Naive B cell (primary cell): ENCODE results near the gene LKAAEAR1. TPM values are rescaled to one million over a fixed set of nuclear protein-coding genes. Genes with fewer than 3 reads are reported as not detected.
"Not testable (repeated sequence)": the region's sequence is repeated elsewhere in the genome, so short reads cannot be mapped to it uniquely, and the experiment has no call there.

Experiments
- ATAC-seq, 2 donors: fragments of 150-1000 bp; cut with Tn5 transposase; 2 replicates each; pipeline ENCODE4 v1.10.0; 2021; ENCODE audit warnings: low read depth in 2 of 2, mild to moderate bottlenecking in 2 of 2, moderate library complexity in 2 of 2
- DNase-seq: peaks from one replicate; pipeline ENCODE4 v3.0.0; 2022
- H3K27ac Mint-ChIP-seq, 6 donors: one replicate each; pipeline ENCODE4 v1.8.0; 2020 to 2022; ENCODE audit warnings: mild to moderate bottlenecking in 6 of 6, mixed read lengths in 6 of 6, moderate library complexity in 5 of 6, inconsistent platforms in 2 of 6
- H3K27me3 Mint-ChIP-seq, 3 donors: one replicate each; pipeline ENCODE4 v1.8.0; 2021 to 2022; ENCODE audit warnings: mixed read lengths in 3 of 3, mild to moderate bottlenecking in 1 of 3
- H3K36me3 Mint-ChIP-seq, 2 donors: one replicate each; pipeline ENCODE4 v1.8.0; 2020 to 2022; ENCODE audit warnings: mixed read lengths in 2 of 2, inconsistent platforms in 1 of 2, mild to moderate bottlenecking in 1 of 2
- H3K4me1 Mint-ChIP-seq, 3 donors: one replicate each; pipeline ENCODE4 v1.8.0; 2020 to 2022; ENCODE audit warnings: mixed read lengths in 3 of 3, inconsistent platforms in 1 of 3, mild to moderate bottlenecking in 1 of 3, moderate library complexity in 1 of 3
- H3K4me3 Mint-ChIP-seq, 8 donors: one replicate each; pipeline ENCODE4 v1.8.0; 2020 to 2022; ENCODE audit warnings: mild to moderate bottlenecking in 8 of 8, mixed read lengths in 8 of 8, moderate library complexity in 8 of 8, inconsistent platforms in 2 of 8
- H3K9me3 Mint-ChIP-seq, 7 donors: one replicate each; pipeline ENCODE4 v1.8.0; 2020 to 2022; ENCODE audit warnings: mixed read lengths in 7 of 7, mild to moderate bottlenecking in 5 of 7, inconsistent platforms in 2 of 7, moderate library complexity in 1 of 7
- polyA plus RNA-seq, 6 donors: library from polyadenylated mRNA; unstranded; fragments of 300-500 nt; fragmentation: Illumina TruSeq; gene quantifications; one replicate each; pipeline ENCODE4 v1.2.3, GENCODE V29; 2021; ENCODE audit warnings: low read depth in 6 of 6

The LKAAEAR1 gene, protein sequence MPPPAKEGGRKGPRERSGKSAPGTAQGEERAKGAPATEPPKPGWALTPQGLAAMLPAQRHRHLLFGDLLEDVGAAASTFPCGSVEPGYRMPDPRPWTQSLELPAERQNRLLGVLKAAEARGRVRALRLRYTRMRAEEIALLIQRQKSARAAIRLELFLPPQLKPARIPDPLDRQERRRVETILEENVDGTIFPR
- under 1 TPM in 1 of 6 donors, not detected in 5; 0.47 TPM for polyA plus RNA-seq

GRCh38 chr20:64083804-64084684 lies at the start of gene LKAAEAR1:
Gene LKAAEAR1 (minus strand): TSS chr20:64084398. CDS start chr20:64084219, 179 bp downstream.
- ATAC-seq, result no peak
- peaks cover 36 to 47% (median 37%) of the 10 kb centered on the region in 3 donors for H3K4me1 Mint-ChIP-seq

GRCh38 chr20:64131406-64131805 lies 47.2 kb upstream of the LKAAEAR1 start:
- no peaks in the 10 kb centered on the region for H3K4me1 Mint-ChIP-seq
- no peaks in the 10 kb centered on the region for H3K36me3 Mint-ChIP-seq
- DNase-seq, result no peak
- H3K27ac Mint-ChIP-seq, result no peak overlapping the region
- peaks cover 12 to 46% (median 45%) of the 10 kb centered on the region in 3 donors for H3K27me3 Mint-ChIP-seq
- H3K9me3 Mint-ChIP-seq, result peaks cover 0 to 3% (median 0%) of the 10 kb centered on the region in 7 donors
- no peak overlapping the region for H3K4me3 Mint-ChIP-seq
- no peak for ATAC-seq

More at GRCh38 chr20:64083804-64084684, at the start of gene LKAAEAR1:
- Mint-ChIP-seq H3K27me3 (peaks cover 6 to 13% (median 7%) of the 10 kb centered on the region in 3 donors), H3K4me3 (peak within 1 kb of the TSS; percentile 80 to 94 (median 92)), H3K27ac (peak within 1 kb of the TSS in 5 of 6 donors; percentile 59 to 93 (median 72)), H3K9me3 (peaks cover 0 to 7% (median 0%) of the 10 kb centered on the region in 7 donors), H3K36me3 (no peaks in the 10 kb centered on the region)
- DNase-seq, result no peak

GRCh38 chr20:64130876-64131275 lies 46.7 kb upstream of the LKAAEAR1 start:
- Mint-ChIP-seq H3K4me1 (no peaks in the 10 kb centered on the region), H3K27ac (peak overlapping the region in 1 of 6 donors; percentile 19), H3K4me3 (no peak overlapping the region), H3K36me3 (no peaks in the 10 kb centered on the region), H3K27me3 (peaks cover 9 to 41% (median 40%) of the 10 kb centered on the region in 3 donors), H3K9me3 (peaks cover 0 to 3% (median 0%) of the 10 kb centered on the region in 7 donors)
- ATAC-seq (no peak), DNase-seq (no peak)

- Mint-ChIP-seq H3K27me3 (peaks cover 8 to 41% (median 34%) of the 10 kb centered on the region in 3 donors), H3K4me1 (no peaks in the 10 kb centered on the region), H3K27ac (peak overlapping the region in 1 of 6 donors; percentile 15), H3K36me3 (no peaks in the 10 kb centered on the region), H3K4me3 (no peak overlapping the region), H3K9me3 (peaks cover 0 to 3% (median 0%) of the 10 kb centered on the region in 7 donors)
- ATAC-seq (no peak), DNase-seq (no peak)
Measured at GRCh38 chr20:64130271-64130670, 46.1 kb upstream of the LKAAEAR1 start.

DNA sequence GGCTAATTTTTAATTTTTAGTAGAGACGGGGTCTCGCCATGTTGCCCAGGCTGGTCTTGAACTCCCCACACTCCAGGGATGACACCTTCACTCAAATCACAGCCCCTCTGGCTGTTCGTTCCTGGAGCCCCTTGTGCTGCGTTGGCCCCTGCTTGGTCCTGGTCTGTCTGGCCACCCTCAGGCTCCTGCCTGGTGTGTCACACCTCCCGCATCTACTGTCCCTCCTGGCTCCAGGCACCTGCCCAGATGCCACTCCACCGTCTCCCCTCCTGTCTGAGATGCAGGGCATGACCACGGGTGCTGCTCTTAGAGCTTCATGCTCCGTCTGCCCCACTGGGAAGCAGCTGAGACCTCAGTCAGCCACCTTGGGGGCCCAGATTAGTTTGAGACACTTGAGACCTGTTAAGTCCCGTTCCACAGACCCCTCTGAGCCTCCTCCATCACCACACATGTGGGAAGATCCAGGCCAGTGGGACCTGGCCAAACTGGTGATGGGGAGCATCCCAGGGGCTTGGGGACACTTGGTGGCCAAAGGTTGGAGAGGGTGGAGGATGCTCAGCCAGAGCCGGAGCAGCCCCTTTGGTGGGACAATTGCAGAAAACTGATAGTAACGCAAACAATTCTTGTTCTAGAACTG lies 45.1 kb upstream of the LKAAEAR1 start:
- ATAC-seq, result no peak
- no peak for DNase-seq
- Mint-ChIP-seq H3K4me1 (no peaks in the 10 kb centered on the region), H3K36me3 (no peaks in the 10 kb centered on the region), H3K27me3 (peaks cover 6 to 42% (median 33%) of the 10 kb centered on the region in 3 donors), H3K4me3 (no peak overlapping the region), H3K9me3 (peaks cover 0 to 3% (median 0%) of the 10 kb centered on the region in 7 donors), H3K27ac (peak overlapping the region in 1 of 6 donors; percentile 45)

- H3K9me3 Mint-ChIP-seq, H3K27ac Mint-ChIP-seq, DNase-seq, H3K4me3 Mint-ChIP-seq, H3K36me3 Mint-ChIP-seq, H3K4me1 Mint-ChIP-seq, ATAC-seq: not testable (repeated sequence)
- peaks cover 5 to 24% (median 12%) of the 10 kb centered on the region in 3 donors for H3K27me3 Mint-ChIP-seq
Measured at GRCh38 chr20:64123517-64123916, 39.3 kb upstream of the LKAAEAR1 start.

- DNase-seq, H3K4me3 Mint-ChIP-seq, H3K36me3 Mint-ChIP-seq, H3K4me1 Mint-ChIP-seq, H3K27ac Mint-ChIP-seq, ATAC-seq, H3K9me3 Mint-ChIP-seq: not testable (repeated sequence)
- peaks cover 0 to 19% (median 8%) of the 10 kb centered on the region in 3 donors for H3K27me3 Mint-ChIP-seq
Measured at GRCh38 chr20:64122927-64123326, 38.7 kb upstream of the LKAAEAR1 start.

DNA sequence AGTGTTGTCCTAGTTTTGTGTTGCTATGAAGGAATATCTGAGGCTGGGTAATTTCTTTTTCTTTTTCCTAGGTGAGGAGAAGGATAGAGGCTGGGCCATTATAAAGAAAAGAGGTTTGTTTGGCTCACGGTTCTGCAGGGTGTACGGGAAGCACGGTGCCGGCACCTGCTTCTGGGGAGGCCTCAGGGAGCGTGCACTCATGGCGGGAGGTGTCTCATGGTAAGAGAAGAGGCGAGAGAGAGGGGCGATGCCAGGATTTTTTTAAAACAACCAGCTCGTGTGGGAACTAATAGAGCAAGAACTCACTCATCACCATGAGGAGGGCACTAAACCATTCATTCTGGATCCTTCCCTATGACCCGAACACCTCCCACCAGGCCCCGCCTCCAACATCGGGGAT lies 37.4 kb upstream of the LKAAEAR1 start:
- DNase-seq, result no peak
- H3K4me3 Mint-ChIP-seq, result no peak overlapping the region

GRCh38 chr20:64119681-64120341 lies 35.6 kb upstream of the LKAAEAR1 start:
- Mint-ChIP-seq H3K36me3 (no peaks in the 10 kb centered on the region), H3K9me3 (no peaks in the 10 kb centered on the region), H3K27me3 (peaks cover 0 to 14% (median 8%) of the 10 kb centered on the region in 3 donors), H3K4me1 (peaks cover 9% of the 10 kb centered on the region in 3 donors), H3K4me3 (peak overlapping the region; percentile 47 to 89 (median 75)), H3K27ac (peak overlapping the region in 5 of 6 donors; percentile 72 to 93 (median 83))
- ATAC-seq, result no peak
- peak; percentile 14 for DNase-seq

More for the DNA sequence above, 37.4 kb upstream of the LKAAEAR1 start:
- Mint-ChIP-seq H3K9me3 (no peaks in the 10 kb centered on the region), H3K4me1 (peaks cover 9% of the 10 kb centered on the region in 3 donors), H3K27me3 (peaks cover 0 to 19% (median 8%) of the 10 kb centered on the region in 3 donors), H3K27ac (no peak overlapping the region), H3K36me3 (no peaks in the 10 kb centered on the region)
- ATAC-seq, result no peak

- DNase-seq, result no peak
- Mint-ChIP-seq H3K27ac (peak overlapping the region in 3 of 6 donors; percentile 26 to 83 (median 48)), H3K9me3 (no peaks in the 10 kb centered on the region), H3K4me1 (peaks cover 9% of the 10 kb centered on the region in 3 donors), H3K4me3 (no peak overlapping the region), H3K36me3 (no peaks in the 10 kb centered on the region), H3K27me3 (peaks cover 0 to 12% (median 6%) of the 10 kb centered on the region in 3 donors)
- ATAC-seq, result no peak
Measured at GRCh38 chr20:64119301-64119680, 35.1 kb upstream of the LKAAEAR1 start.

DNA sequence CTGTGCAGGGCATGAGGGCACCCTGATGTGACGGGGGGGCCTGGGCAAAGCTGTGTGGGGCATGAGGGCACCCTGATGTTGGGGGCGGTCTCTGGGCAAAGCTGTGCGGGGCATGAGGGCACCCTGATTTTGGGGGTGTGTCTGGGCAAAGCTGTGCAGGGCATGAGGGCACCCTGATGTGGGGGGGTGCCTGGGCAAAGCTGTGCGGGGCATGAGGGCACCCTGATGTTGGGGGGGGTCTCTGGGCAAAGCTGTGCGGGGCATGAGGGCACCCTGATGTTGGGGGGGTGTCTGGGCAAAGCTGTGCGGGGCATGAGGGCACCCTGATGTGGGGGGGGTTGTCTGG lies 33.2 kb upstream of the LKAAEAR1 start:
- H3K27ac Mint-ChIP-seq, H3K9me3 Mint-ChIP-seq, H3K36me3 Mint-ChIP-seq, H3K27me3 Mint-ChIP-seq, ATAC-seq, DNase-seq, H3K4me3 Mint-ChIP-seq: not testable (repeated sequence)
- peaks cover 10 to 15% (median 10%) of the 10 kb centered on the region in 3 donors for H3K4me1 Mint-ChIP-seq

DNA sequence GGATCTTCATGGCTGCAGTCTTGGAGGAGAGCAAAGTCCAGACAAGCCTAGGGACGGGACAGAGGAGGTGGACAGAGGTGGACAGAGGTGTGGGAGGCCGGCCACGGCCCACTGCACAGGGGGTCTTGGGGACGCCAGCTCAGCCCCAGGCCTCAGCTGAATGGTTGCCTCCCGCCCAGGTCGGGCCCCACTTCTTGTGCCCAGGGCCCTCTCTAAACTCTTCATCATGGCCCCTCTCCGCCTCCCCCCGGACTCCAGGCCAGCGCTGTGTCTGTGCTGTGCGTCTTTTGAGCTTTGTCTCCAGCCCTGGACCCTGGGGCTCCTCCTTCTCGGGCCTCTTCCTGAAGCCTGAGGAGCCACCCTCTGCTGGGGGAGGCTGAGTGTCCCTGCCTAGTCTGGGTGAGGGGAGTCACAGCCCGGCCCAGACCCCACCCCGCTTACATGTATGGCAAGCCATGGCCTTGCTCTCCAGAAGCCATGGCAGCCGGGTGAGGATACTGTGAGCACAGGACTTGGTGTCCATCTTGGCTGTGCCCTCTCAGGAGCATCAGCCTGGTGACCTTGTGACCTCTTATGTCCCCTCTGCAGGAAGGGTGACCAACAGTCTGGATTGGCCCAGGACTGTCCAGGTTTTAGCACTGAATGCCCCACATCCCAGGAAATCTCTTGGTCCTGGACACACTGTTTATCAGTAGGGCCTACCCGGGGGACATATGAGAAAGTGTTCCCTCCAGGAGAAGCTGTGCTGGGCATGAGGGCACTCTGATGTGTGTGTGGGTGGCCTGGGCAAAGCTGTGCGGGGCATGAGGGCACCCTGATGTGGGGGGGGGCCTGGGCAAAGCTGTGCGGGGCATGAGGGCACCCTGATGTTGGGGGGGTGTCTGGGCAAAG lies 32.6 kb upstream of the LKAAEAR1 start:
- Mint-ChIP-seq H3K27me3 (peaks cover 0 to 5% (median 3%) of the 10 kb centered on the region in 3 donors), H3K4me1 (peaks cover 12 to 22% (median 16%) of the 10 kb centered on the region in 3 donors), H3K4me3 (no peak overlapping the region), H3K36me3 (no peaks in the 10 kb centered on the region), H3K9me3 (no peaks in the 10 kb centered on the region), H3K27ac (no peak overlapping the region)
- DNase-seq (no peak), ATAC-seq (no peak)
